ENCODE data around the gene IPO13.

IPO13 gene

GRCh38 chr1:43968348-43968948 lies 21.7 kb downstream of the IPO13 start:
- no peak overlapping the region for H3K4me2 ChIP-seq (ENCODE audit: low read depth, low read length, poor library complexity, severe bottlenecking)
- TF ChIP-seq EZH2phosphoT487 (conservative IDR thresholded peaks at IDR 0.05; ENCODE audit: low read length), result no peak
- no peaks in the 10 kb centered on the region for H3K36me3 ChIP-seq (ENCODE audit: low read length)
- no peaks in the 10 kb centered on the region for H3K27me3 ChIP-seq (ENCODE audit: low read length)
- H4K20me1 ChIP-seq (ENCODE audit: low read depth, low read length), result no peaks in the 10 kb centered on the region
- no peaks in the 10 kb centered on the region for H3K9me3 ChIP-seq (ENCODE audit: insufficient read depth, low read length)
- H3K27ac ChIP-seq (ENCODE audit: low read depth, low read length), result no peak overlapping the region
- H3K9ac ChIP-seq (ENCODE audit: low read length), result no peak overlapping the region
- H3K79me2 ChIP-seq (ENCODE audit: insufficient read depth, low read length), result peaks cover 15% of the 10 kb centered on the region
- H3K4me3 ChIP-seq (ENCODE audit: insufficient read depth, low read length, poor library complexity, severe bottlenecking), result no peak overlapping the region
- H3F3A ChIP-seq (ENCODE audit: insufficient read depth), result peaks cover 4% of the 10 kb centered on the region
- no peak overlapping the region for H2AFZ ChIP-seq (ENCODE audit: low read depth, low read length, severe bottlenecking)
- H3K9me2 ChIP-seq (replicated peaks; ENCODE audit: insufficient read depth, low read length), result no peaks in the 10 kb centered on the region

GRCh38 chr1:43969416-43969745 lies 22.6 kb downstream of the IPO13 start:
- Histone ChIP-seq H3K27ac (ENCODE audit: low read depth, low read length) (no peak overlapping the region), H3K9me3 (ENCODE audit: insufficient read depth, low read length) (no peaks in the 10 kb centered on the region), H3K4me3 (ENCODE audit: insufficient read depth, low read length, poor library complexity, severe bottlenecking) (peak overlapping the region; percentile 33), H3K36me3 (ENCODE audit: low read length) (no peaks in the 10 kb centered on the region), H3K9ac (ENCODE audit: low read length) (no peak overlapping the region), H3K4me2 (ENCODE audit: low read depth, low read length, poor library complexity, severe bottlenecking) (peak overlapping the region; percentile 52), H2AFZ (ENCODE audit: low read depth, low read length, severe bottlenecking) (peak overlapping the region; percentile 42), H3K9me2 (replicated peaks; ENCODE audit: insufficient read depth, low read length) (no peaks in the 10 kb centered on the region), H3K79me2 (ENCODE audit: insufficient read depth, low read length) (peaks cover 15% of the 10 kb centered on the region), H4K20me1 (ENCODE audit: low read depth, low read length) (no peaks in the 10 kb centered on the region), H3K27me3 (ENCODE audit: low read length) (no peaks in the 10 kb centered on the region), H3F3A (ENCODE audit: insufficient read depth) (peaks cover 13% of the 10 kb centered on the region)
- TF ChIP-seq EZH2phosphoT487 (conservative IDR thresholded peaks at IDR 0.05; ENCODE audit: low read length) (no peak), CTCF (IDR thresholded peaks at IDR 0.05; ENCODE audit: insufficient read depth, low read length, poor library complexity, severe bottlenecking) (no peak)

GRCh38 chr1:43969746-43970466 lies 23.2 kb downstream of the IPO13 start, which contains the start of gene DPH2:
DPH2 (plus strand) TSS chr1:43970010; CDS start chr1:43970176, 166 bp downstream.
- peak within 1 kb of the TSS; percentile 42 for H2AFZ ChIP-seq (ENCODE audit: low read depth, low read length, severe bottlenecking)
- peak within 1 kb of the TSS; percentile 80 for H3K4me3 ChIP-seq (ENCODE audit: insufficient read depth, low read length, poor library complexity, severe bottlenecking)
- no peak for TF ChIP-seq EZH2phosphoT487 (conservative IDR thresholded peaks at IDR 0.05; ENCODE audit: low read length)
- no peak for TF ChIP-seq CTCF (IDR thresholded peaks at IDR 0.05; ENCODE audit: insufficient read depth, low read length, poor library complexity, severe bottlenecking)
- peak within 1 kb of the TSS; percentile 75 for H3K4me2 ChIP-seq (ENCODE audit: low read depth, low read length, poor library complexity, severe bottlenecking)
- H3K9me2 ChIP-seq (replicated peaks; ENCODE audit: insufficient read depth, low read length), result no peaks in the 10 kb centered on the region
- H3F3A ChIP-seq (ENCODE audit: insufficient read depth), result peaks cover 13% of the 10 kb centered on the region
- no peaks in the 10 kb centered on the region for H3K27me3 ChIP-seq (ENCODE audit: low read length)
- H3K9ac ChIP-seq (ENCODE audit: low read length), result peak within 1 kb of the TSS; percentile 71
- no peaks in the 10 kb centered on the region for H3K36me3 ChIP-seq (ENCODE audit: low read length)
- H4K20me1 ChIP-seq (ENCODE audit: low read depth, low read length), result no peaks in the 10 kb centered on the region
- H3K79me2 ChIP-seq (ENCODE audit: insufficient read depth, low read length), result peaks cover 16% of the 10 kb centered on the region
- no peaks in the 10 kb centered on the region for H3K9me3 ChIP-seq (ENCODE audit: insufficient read depth, low read length)
- no peak within 1 kb of the TSS for H3K27ac ChIP-seq (ENCODE audit: low read depth, low read length)

GRCh38 chr1:43970502-43970901 lies 23.8 kb downstream of the IPO13 start:
- no peak for TF ChIP-seq CTCF (IDR thresholded peaks at IDR 0.05; ENCODE audit: insufficient read depth, low read length, poor library complexity, severe bottlenecking)
- no peak for TF ChIP-seq EZH2phosphoT487 (conservative IDR thresholded peaks at IDR 0.05; ENCODE audit: low read length)
- H3K79me2 ChIP-seq (ENCODE audit: insufficient read depth, low read length), result peaks cover 22% of the 10 kb centered on the region
- H3K4me2 ChIP-seq (ENCODE audit: low read depth, low read length, poor library complexity, severe bottlenecking), result peak overlapping the region; percentile 75
- H3K9me2 ChIP-seq (replicated peaks; ENCODE audit: insufficient read depth, low read length), result no peaks in the 10 kb centered on the region
- peak overlapping the region; percentile 80 for H3K4me3 ChIP-seq (ENCODE audit: insufficient read depth, low read length, poor library complexity, severe bottlenecking)
- H2AFZ ChIP-seq (ENCODE audit: low read depth, low read length, severe bottlenecking), result no peak overlapping the region
- H3K36me3 ChIP-seq (ENCODE audit: low read length), result no peaks in the 10 kb centered on the region
- no peaks in the 10 kb centered on the region for H4K20me1 ChIP-seq (ENCODE audit: low read depth, low read length)
- H3K27ac ChIP-seq (ENCODE audit: low read depth, low read length), result no peak overlapping the region
- H3K9me3 ChIP-seq (ENCODE audit: insufficient read depth, low read length), result no peaks in the 10 kb centered on the region
- no peaks in the 10 kb centered on the region for H3K27me3 ChIP-seq (ENCODE audit: low read length)
- peak overlapping the region; percentile 71 for H3K9ac ChIP-seq (ENCODE audit: low read length)
- peaks cover 15% of the 10 kb centered on the region for H3F3A ChIP-seq (ENCODE audit: insufficient read depth)

All from SU-DHL-6 (cell line).